HG03469 (cell line): ENCODE measurements around the gene KLHL25.
"Not testable (repeated sequence)": the region's sequence is repeated elsewhere in the genome, so short reads cannot be mapped to it uniquely, and the experiment has no call there.

Experiments used
- ATAC-seq: cut with Tn5 transposase; IDR thresholded peaks from one replicate; pipeline ENCODE4 v1.9.1; 2021; ENCODE audit warnings: mild to moderate bottlenecking, moderate library complexity, moderate number of reproducible peaks; ENCODE audit not compliant: unreplicated experiment

The KLHL25 gene

DNA sequence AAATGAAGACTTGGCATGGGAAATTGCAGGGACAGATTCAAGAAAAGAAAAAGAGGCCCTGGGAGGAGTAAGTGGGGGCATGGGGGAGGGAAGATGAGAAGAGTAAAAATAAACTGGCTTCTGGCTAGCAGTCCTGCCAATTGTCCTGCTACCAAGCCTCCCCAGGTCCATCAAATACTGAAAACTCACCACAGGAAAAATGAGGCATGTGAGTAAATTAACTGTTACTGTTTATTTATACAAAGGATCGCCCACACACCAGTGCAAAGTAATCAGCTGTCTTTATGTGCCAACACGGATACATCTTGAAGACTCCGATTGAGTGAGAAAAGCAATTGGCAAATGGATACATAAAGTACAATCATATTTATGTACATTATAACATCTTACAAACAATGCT lies 10.7 kb upstream of the KLHL25 start:
- no peak for ATAC-seq

DNA sequence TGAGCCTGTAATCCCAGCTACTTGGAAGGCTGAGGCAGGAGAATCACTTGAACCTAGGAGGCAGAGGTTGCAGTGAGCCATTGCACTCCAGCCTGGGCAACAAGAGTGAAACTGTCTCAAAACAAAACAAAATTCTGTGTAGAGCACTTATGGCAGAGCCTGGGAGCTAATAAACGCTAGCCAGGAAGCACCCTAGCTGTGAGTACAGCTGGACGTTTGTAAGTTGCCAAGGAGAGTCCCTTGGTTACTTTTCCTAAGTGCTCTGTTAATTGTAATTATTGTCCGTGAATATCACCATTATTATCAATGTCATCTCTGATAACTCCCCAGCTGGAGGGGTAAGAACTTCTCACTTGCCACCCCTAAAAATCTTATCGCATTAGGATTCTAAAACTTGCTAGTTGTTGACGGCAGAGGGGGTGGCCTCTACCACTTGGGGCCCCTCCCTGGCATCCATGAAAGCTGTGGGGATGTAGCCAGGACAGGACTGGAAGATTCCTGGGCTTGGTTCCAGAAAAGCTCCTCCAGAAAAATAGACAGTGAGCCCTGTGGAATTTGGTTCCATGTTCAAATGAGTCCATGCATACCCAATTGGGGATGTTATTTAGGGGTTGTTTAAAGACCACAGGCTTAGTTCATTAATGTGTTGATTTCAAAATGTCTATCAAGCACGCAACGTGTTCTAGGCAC lies 9.9 kb upstream of the KLHL25 start:
- no peak for ATAC-seq

DNA sequence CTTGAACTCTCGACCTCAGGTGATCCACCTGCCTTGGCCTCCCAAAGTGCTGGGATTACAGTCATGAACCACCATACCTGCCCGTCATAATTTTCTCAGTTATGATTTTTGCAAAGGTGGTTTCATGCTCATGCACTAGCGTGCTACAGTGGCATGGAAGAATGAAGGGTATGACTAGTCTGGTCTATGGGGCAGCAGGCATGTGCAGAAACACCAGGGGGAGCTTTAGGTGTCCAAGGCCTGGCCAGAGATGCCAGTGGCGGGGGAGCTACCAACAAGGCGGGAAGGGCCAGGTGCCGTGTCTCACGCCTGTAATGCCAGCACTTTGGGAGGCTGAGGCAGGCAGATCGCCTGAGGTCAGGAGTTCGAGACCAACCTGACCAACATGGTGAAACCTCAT lies 7.9 kb upstream of the KLHL25 start:
- not testable (repeated sequence) for ATAC-seq

DNA sequence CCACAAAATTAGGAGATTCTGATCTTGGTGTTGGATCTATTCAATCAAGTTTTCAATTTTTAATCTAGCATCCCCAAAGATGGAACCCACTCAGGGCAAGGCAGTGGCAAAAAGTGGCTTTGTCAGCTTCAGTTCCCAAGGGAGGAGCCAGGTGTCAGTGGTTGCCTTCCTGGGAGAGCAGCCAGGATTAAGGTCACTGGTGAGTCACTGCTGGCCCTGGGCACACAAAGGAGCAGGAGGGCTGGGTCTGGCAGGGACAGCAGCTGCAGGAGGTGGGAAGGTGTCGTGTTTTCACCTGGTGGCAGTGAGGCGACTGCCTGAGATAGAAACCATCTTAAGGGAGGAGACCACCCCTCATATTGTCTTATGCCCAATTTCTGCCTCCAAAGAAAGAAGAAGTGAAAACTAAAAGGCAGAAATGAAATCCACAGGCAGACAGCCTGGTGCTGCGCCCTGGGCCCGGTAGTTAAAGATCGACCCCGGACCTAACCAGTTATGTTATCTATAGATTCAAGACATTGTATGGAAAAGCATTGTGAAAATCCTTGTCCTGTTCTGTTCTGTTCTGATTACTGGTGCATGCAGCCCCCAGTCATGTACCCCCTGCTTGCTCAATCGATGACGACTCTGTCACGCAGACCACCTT lies 5.9 kb upstream of the KLHL25 start:
- no peak for ATAC-seq

DNA sequence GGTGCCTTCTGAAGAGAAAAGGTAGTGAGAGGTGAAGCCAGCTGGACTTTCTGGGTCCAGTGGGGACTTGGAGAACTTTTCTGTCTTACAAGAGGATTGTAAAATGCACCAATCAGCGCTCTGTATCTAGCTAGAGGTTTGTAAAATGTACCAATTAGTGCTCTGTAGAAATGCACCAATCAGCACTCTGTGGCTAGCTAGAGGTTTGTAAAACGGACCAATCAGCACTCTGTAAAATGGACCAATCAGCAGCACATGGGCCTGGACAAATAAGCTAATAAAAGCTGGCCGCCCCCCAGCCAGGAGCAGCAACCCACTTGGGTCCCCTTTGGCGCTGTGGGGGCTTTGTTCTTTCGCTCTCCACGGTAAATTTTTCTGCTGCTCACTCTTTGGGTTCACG lies 1.6 kb upstream of the KLHL25 start:
- not testable (repeated sequence) for ATAC-seq

DNA sequence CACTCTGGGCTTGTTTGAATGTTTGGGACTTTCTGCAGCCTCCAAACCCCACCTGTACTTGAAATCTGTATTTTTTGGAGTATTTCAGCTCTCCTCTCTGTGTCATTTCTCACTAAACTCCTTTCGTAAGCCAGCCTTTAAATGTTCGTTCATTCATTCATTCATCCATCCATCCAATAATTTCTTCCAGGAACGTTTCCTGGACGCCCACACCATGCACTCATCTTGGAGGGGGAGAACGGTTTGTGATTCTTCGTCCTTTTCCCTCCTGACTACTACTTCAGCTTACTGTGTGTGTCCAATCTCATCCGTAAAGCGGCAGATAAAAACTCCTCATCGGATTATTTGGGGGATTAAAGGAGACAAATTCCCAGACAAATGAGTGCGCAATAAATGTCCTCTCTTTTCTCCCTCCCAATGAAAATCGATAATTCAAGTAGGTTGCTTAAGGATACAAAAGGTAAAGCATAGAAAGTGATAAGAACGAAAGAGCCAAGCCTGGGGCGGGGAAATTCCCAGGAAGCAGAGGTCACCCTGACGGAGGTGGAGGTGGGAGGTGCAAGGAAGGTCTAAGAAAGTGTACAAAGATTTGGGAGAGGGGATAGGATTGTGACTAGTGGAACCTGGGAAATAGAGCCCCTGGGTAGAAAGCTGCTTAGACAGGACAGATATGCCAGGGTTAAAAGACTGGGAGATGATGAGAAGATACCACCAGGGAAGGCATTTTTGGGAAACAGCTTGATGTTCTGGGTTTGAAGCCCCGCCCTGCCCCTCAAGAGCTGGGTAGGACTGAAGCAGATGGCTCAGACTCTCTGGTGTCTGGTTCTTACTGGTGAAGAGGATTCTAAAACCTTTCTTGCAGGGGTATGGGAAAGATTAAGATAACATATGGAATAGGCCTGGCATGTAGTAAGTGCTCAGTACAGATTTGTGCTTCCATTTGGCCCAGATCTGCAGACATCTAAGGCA lies 896 bp upstream of the KLHL25 start:
- ATAC-seq = no peak

DNA sequence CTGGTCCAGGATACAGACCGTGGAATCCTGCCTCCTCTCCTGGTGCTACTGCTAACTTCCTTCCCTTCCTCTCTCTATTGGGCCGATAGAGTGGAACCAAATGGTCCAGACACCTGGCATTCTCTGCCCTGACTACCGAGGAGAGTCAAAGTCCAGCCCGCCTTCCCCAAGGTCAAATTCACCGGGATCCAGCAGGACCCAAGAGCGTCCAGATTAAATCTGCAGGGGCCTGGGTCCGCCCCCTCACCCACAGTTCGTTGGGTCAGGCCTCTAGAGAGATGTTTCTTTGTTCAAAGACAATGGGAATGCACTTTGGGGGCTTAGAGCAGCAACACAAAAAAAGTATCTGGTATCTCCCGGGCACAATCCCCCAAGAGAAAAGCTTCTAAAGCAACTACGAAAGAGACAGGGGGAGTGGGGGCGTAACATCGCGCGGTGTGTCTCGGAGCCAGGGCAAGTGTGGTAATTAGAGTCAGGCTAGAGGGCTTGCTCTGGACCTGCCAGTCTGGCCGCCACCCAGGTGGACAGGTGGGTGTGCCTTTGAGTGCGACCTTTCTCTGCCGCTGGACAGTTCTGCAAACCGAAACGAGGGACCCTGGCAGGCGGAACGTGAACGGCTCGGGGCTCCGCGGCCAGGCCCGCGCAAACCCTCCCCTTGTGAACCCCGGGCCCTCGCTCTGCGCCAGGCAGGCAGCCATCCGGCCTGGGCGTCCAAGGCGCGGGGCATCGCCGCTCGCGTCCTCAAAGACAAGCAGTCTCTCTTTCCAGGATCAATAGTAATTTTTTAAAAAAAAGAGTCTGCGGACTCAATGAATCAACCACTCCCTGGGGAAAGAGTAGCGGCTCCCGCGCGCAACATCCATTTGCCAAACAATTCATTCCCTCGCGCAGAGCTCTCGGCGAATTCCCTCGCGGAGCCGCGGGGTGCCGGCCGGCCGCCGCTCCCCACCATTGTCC lies 806 bp downstream of the KLHL25 start:
- ATAC-seq = no peak

DNA sequence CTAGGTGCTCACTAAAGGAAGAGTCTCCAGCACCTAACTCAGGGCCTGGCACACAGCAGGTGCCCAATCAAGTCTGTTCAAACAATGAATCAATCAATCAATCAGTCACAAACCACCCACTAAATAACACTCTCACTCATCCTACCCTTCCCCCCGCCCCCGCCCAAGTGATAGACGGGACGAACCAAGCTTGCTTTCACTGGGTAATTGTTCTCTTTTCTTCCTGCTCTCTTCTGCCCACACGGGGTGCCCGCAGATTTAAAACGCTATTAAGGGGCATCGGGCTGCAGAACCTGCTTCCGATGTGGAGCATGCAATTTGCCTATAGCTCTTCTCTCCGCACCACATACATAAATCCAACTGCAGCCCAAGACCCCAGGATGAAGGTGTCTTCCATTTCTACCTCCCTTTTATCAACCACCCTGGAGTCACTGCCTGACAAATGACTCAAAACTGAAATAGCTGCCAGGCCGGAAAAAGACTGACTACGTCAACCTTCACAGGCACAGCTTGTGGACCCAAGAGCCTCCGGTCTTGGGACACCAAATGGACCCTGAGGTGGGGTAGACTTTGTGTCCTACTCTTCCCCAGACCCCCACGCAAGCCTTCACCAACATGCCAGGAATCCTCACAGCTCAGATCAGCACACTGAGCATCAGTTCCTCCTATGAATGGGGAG lies 1.7 kb downstream of the KLHL25 start:
- ATAC-seq = no peak

DNA sequence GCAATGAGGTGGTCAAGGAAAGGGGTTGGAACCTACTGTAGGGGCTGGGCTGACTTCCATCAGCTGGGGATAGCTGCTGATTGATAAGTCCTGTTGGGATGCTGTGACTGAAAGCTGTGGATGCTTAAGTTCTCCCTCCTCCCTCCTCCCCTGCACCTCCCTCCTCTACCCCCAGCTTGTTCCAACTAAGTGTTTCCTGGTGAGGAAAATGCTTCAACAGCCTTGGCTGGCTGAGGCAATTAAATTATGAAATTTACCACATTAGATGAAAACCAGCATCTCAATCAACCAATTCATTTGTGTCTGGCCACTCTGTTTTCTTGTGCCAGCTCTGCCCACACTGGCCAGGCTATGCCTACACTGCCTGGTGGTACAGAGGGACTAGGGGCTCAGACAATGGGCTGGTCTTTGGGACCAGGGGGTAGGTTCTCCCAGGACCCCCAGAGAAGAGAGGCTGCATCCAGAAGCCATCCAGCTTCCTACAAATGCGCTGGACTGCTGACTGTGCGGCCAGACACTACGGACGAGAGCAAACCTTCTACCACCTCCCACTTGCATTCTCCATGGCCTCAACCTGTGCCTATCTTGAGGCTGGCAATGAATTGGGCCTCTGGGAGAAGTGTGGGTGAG lies 2.5 kb downstream of the KLHL25 start:
- ATAC-seq = no peak

DNA sequence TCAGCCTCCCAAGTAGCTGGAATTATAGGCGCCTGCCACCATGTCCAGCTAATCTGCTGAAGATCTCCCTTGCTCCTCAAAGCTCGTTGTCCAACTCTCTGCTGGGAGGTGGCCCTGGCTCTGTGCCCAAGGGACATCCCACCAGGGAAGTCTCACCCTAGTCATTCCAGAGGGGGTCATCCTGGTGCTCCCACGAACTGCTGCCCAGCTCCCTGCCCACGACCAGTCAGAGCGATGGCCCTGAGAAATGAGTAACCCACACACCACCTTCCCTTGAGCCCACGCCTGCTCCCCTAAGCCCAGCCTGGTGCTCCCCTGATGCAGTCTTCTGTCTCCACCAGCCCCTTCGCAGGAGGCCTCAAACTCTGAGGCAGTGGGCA lies 5.2 kb downstream of the KLHL25 start:
- no peak for ATAC-seq

DNA sequence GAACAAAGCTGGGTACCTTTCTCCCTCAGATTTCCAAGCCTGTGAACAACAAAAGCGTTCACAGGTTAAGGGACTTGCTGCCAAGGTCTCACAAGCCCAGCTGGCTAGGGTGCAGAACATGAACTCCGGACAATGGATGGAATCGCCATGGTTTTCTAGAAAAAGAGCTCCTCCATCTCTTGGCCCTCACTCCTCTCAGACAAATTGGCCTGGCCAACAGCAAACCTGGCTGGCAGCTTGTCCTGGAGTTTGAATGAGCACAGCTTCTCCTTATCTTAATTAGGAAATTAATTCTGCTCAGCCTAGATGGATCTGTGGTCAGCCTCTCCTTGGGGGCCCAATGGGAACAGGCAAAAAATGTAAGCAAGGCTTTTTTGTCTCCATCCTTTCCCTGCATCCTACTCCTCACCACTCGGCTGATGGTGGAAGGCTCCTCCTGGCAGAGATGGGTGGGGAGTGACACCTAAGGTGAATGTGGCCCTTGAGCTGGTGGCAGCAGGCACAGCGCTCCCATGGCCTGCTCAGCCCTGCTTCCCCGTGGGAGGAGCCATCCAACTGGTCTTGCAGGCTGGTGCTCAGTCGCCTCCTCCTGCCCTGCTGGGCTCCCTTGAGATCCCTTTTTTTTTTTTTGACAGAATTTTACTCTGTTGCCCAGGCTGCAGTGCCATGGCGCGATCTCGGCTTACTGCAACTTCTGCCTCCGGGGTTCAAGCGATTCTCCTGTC lies 5.8 kb downstream of the KLHL25 start:
- ATAC-seq = no peak

DNA sequence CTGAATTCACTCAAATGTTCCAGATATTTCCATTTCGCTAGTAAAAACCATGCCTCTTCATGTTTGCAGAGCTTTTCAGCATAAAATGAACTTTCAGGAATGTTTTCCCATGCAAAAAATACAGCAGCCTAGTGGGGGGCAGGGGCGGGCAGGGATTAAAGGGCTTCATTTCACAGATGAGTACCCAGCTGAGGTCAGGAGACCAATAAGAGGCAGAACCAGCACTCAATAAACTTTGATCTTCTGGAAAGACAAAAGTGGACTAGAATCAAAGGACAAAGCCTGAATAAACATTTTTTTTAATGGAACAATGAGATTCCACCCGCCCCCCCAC lies 8.0 kb downstream of the KLHL25 start:
- ATAC-seq = no peak

DNA sequence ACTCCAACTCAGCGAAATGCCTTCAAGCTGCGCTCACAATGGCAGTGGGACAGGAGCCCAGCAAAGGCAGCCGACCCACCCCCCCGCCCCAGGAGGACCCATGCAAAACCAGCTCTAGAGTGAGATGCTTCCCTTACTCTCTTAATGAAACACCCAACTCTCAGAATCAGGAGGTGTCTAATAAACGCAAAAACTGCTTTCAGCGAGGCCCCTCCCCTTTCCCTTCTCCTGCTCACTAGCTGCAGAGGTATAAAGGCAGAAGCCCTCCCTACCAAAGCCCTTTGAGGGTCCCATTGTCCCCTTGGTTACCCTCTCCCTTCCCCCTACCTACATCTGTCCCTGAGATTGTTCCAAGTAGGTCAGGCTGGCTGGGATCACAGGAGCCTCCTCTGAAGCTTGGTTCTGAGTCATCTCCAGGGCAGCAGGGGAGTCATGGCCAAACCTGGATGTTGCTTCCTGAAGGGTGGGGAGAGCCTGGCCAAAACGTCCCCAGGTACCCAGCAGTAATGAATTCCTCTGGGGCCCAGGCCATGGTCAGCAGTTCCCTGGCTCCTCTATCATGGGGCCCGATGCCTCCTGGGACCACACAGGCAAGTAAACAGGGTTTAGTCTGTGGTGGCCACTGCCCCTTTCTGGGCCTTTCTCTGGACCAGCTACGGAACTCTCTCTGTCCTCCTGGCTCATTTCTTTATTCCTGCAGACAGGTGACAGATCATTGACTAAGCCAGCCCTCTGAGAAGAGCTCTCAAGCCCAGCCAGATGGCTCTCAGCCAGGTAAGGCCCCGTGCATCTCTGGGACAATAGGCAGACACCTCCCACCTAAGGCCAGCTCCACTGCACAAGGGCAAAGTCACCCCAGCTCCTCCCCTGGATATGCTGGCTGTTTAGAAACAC lies 8.6 kb downstream of the KLHL25 start:
- ATAC-seq = no peak

DNA sequence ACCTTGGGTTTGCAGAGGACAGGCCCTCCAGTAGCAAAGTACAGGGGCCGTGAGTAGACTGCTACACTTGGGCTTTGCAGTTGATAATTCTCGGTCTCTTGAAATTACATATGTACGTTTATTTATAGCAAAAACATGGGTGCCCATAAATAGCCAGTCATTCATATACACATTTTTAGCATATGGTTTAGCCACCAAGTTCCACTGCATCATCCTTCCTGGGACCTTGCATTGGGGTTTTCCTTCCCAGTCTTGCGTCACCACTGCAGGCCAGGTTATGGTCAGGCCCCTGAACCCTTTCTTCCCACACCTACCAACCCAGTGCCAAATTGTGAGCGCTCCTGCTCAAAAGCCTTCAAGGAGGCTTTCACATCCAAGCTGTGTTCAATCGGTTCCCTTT lies 12.7 kb downstream of the KLHL25 start:
- ATAC-seq = no peak

DNA sequence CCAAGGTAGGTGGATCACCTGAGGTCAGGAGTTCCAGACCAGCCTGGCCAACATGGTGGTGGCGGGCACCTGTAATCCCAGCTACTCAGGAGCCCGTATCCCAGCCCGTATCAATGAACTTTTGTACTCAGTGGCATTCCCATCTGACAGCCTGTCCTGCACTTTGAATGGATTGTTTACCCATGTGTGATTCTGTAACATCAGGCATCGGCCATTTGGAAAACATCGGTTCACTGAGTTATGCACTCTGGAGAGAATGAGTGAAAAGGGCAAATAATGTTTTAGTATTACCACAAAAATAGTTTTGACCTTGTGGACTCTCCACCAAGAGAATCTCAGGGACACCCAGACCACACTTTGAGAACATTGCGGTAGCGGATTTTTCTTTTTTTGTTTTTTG lies 13.6 kb downstream of the KLHL25 start:
- no peak for ATAC-seq

DNA sequence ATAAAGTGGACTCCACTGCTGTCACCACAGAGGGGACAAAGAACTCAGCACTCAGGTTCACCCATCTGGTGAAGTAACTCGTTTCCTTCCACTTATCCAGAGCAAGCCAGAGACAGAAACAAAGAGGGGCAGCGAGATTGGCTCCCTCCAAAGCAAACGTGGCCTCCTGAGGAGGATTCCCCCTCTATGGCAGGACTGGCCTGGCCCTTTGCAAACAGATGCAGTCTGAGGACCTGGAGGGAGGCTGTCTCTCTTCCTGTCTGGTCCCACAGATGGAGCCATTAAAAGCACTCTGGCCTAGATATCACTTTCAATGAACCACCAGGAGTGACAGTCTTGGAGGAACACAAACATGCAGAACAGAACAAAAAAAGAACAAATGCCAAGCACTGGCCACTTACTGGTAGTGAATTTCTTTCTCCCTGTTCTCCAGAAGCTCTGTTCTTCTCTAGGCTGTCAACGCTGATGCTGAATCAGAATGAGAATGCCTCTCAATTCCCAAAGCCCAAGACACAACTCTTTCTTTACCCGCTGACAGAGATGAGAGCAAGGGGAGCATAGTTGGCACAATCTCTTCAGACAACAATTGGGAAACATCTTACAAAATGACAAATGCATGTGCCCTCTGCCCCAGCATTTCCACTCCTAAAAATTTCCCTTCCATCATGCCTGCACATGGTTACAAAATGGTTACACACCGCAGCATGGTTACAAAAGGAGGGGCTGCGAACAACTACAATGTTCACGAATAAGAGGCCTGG lies 14.3 kb downstream of the KLHL25 start:
- ATAC-seq = no peak

DNA sequence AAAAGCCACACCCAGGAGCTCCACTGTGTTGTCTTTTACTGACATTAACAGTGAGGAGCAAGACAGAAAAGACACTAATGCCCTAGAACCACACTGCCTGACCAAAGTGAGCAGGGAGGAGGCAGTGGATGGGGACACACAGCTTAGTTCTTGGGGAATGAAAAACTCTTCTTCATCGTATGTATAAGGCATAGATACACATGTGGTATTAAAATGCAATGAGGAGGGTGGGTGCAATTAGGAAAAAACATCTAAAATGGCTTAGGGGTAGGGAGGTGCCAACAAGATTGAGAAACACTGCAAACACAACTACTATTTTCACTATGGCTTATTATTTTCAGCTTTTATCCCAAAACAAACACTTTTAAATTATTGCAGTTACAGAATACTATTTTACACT lies 15.5 kb downstream of the KLHL25 start:
- no peak for ATAC-seq
